ENCODE data around the gene MORN4. TPM values are rescaled to one million over a fixed set of nuclear protein-coding genes. Genes with fewer than 3 reads are reported as not detected.

The MORN4 gene
- total RNA-seq, 1 experiment from 2014 or later = 14.5 TPM

- POLR2A ChIA-PET = interaction anchor here (0.6 to 24.4 kb wide), 12 partner anchors 7 to 399 kb away, joined by 3 to 915 read pairs (median 6); partner anchors contain the start of genes AVPI1, MARVELD1, PI4K2A and ZFYVE27
- Mint-ChIP-seq H3K9me3 (ENCODE audit: unreplicated experiment) (no peaks in the 10 kb centered on the region), H3K36me3 (ENCODE audit: insufficient read depth, unreplicated experiment) (peaks cover 95% of the 10 kb centered on the region), H3K27me3 (ENCODE audit: insufficient read depth, unreplicated experiment) (no peaks in the 10 kb centered on the region), H3K27ac (ENCODE audit: low read depth, unreplicated experiment) (peak overlapping the region; percentile 31), H3K4me1 (ENCODE audit: insufficient read depth, unreplicated experiment) (peaks cover 18% of the 10 kb centered on the region), H3K4me3 (ENCODE audit: unreplicated experiment) (no peak overlapping the region)
- peak; percentile 67 for DNase-seq (ENCODE audit: unreplicated experiment)
- TF ChIP-seq CTCF (IDR thresholded peaks at IDR 0.05; ENCODE audit: unreplicated experiment) = peak; percentile 82
- CTCF ChIA-PET = interaction anchor here (0.5 to 8.1 kb wide), 21 partner anchors 8 to 1981 kb away, joined by 3 to 49 read pairs (median 4); partner anchors contain the start of genes AVPI1, MARVELD1 and ZFYVE27
- intact Hi-C loops (cut with micrococcal nuclease) = loop anchor here (1.0 kb wide), 3 partner anchors 8 to 54 kb away; no protein-coding TSS in a partner anchor
- no TSS peak for BruUV-seq (replicated peaks)
Measured at GRCh38 chr10:97676770-97677581, 43.7 kb upstream of the MORN4 start.

- CTCF ChIA-PET = interaction anchor here (0.6 to 8.1 kb wide), 7 partner anchors 12 to 269 kb away, joined by 3 to 49 read pairs (median 20); partner anchors contain the start of genes MARVELD1 and ZFYVE27
- no TSS peak for BruUV-seq (replicated peaks)
- POLR2A ChIA-PET = interaction anchor here (0.6 to 24.4 kb wide), 11 partner anchors 9 to 61 kb away, joined by 3 to 915 read pairs (median 9); partner anchors contain the start of genes AVPI1, MARVELD1, PI4K2A and ZFYVE27
- Mint-ChIP-seq H3K27me3 (ENCODE audit: insufficient read depth, unreplicated experiment) (no peaks in the 10 kb centered on the region), H3K36me3 (ENCODE audit: insufficient read depth, unreplicated experiment) (peaks cover 98% of the 10 kb centered on the region), H3K4me3 (ENCODE audit: unreplicated experiment) (no peak overlapping the region), H3K4me1 (ENCODE audit: insufficient read depth, unreplicated experiment) (peaks cover 8% of the 10 kb centered on the region), H3K27ac (ENCODE audit: low read depth, unreplicated experiment) (no peak overlapping the region), H3K9me3 (ENCODE audit: unreplicated experiment) (no peaks in the 10 kb centered on the region)
- DNase-seq (ENCODE audit: unreplicated experiment) = no peak
- intact Hi-C loops (cut with micrococcal nuclease) = no loop called here
- TF ChIP-seq CTCF (IDR thresholded peaks at IDR 0.05; ENCODE audit: unreplicated experiment) = no peak
Measured at GRCh38 chr10:97675222-97675621, 41.9 kb upstream of the MORN4 start.

GRCh38 chr10:97673736-97674525 lies 40.6 kb upstream of the MORN4 start:
- H3K27me3 Mint-ChIP-seq (ENCODE audit: insufficient read depth, unreplicated experiment) = no peaks in the 10 kb centered on the region
- intact Hi-C loops (cut with micrococcal nuclease) = no loop called here
- no peak overlapping the region for H3K4me3 Mint-ChIP-seq (ENCODE audit: unreplicated experiment)

More at GRCh38 chr10:97673736-97674525, 40.6 kb upstream of the MORN4 start:
- H3K36me3 Mint-ChIP-seq (ENCODE audit: insufficient read depth, unreplicated experiment) = peaks cover 100% of the 10 kb centered on the region
- no peak for TF ChIP-seq CTCF (IDR thresholded peaks at IDR 0.05; ENCODE audit: unreplicated experiment)
- peak; percentile 75 for DNase-seq (ENCODE audit: unreplicated experiment)
- no peak overlapping the region for H3K27ac Mint-ChIP-seq (ENCODE audit: low read depth, unreplicated experiment)
- no TSS peak for BruUV-seq (replicated peaks)
- ChIA-PET POLR2A (interaction anchor here (0.9 to 24.4 kb wide), 10 partner anchors 10 to 62 kb away, joined by 3 to 915 read pairs (median 12); partner anchors contain the start of genes AVPI1, MARVELD1, PI4K2A and ZFYVE27), CTCF (interaction anchor here (0.6 to 8.1 kb wide), 7 partner anchors 8 to 171 kb away, joined by 3 to 49 read pairs (median 4); partner anchors contain the start of gene MARVELD1)
- H3K4me1 Mint-ChIP-seq (ENCODE audit: insufficient read depth, unreplicated experiment) = peaks cover 8% of the 10 kb centered on the region
- no peaks in the 10 kb centered on the region for H3K9me3 Mint-ChIP-seq (ENCODE audit: unreplicated experiment)
